HL-60/S4 (cell line): ENCODE data around the gene OCA2.
"Not testable (repeated sequence)": the region's sequence is repeated elsewhere in the genome, so short reads cannot be mapped to it uniquely, and the experiment has no call there.

Experiments
- in situ Hi-C: fragments of 300-500 bp; cut with MboI; formaldehyde crosslinking; loops from 2 replicates; pipeline ENCODE4 v1.14.3; 2022; ENCODE audit warnings: low sequenced_read_pairs

Gene OCA2

DNA sequence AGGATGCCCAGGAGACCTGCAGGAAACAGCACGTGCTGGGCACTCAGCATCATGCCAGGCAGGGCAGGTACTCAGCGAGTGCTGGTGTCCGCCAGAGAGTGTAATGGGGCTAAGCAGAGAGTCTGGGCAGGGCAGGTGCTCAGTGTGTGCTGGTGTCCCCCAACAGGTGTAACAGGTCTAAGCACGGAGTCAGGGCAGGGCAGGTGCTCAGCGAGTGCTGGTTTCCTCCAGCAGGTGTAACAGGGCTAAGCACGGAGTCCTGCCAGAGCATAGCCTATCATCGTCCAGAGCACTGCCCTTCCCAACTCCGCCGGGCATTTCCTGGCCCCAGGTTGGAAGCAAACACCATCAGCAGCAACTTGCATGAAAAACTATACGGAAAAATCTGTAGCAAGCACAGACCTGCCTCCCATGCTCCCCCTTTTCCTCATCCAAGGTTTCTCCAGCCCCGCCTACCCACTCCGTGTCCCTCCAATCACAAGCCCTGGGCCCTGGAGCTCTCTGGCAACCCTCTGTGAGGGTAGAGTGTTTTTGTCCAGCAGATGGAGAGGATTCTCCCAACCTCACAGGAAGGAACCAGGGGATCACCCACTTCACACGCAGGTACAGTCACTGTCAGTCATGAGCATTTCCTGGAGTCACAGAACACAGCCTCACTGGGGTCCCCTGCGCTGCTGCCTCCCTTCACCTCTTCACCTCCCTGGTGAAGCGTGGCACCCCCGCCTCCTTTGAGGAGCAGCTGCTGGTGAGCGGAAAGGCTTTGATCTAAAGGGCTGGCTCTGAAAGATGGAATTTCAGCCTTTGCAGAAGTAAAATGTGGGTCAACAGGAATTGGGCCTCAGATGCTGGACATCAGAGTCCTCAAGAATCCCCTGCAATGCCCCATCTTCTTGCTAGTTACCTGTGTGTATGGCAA is 302.5 kb downstream of the OCA2 start:
- in situ Hi-C loops, result no loop called here

GRCh38 chr15:27792756-27793264 is 306.3 kb downstream of the OCA2 start:
- in situ Hi-C loops, result no loop called here

- in situ Hi-C loops, result no loop called here
Observed at GRCh38 chr15:27790270-27790669, 308.8 kb downstream of the OCA2 start.

GRCh38 chr15:27787931-27788330 is 311.2 kb downstream of the OCA2 start:
- in situ Hi-C loops, result no loop called here

- in situ Hi-C loops, result no loop called here
Observed at GRCh38 chr15:27784107-27784506, 315.0 kb downstream of the OCA2 start.

GRCh38 chr15:27783678-27784077 is 315.4 kb downstream of the OCA2 start:
- in situ Hi-C loops, result no loop called here

- in situ Hi-C loops, result no loop called here
Observed at GRCh38 chr15:27782125-27782524, 317.0 kb downstream of the OCA2 start.

- in situ Hi-C loops, result no loop called here
Observed at GRCh38 chr15:27776501-27776900, 322.6 kb downstream of the OCA2 start.

GRCh38 chr15:27774638-27775037 is 324.5 kb downstream of the OCA2 start:
- in situ Hi-C loops, result no loop called here

- in situ Hi-C loops, result no loop called here
Observed at GRCh38 chr15:27774191-27774590, 324.9 kb downstream of the OCA2 start.

- in situ Hi-C loops, result no loop called here
Observed at GRCh38 chr15:27771892-27772291, 327.2 kb downstream of the OCA2 start.

DNA sequence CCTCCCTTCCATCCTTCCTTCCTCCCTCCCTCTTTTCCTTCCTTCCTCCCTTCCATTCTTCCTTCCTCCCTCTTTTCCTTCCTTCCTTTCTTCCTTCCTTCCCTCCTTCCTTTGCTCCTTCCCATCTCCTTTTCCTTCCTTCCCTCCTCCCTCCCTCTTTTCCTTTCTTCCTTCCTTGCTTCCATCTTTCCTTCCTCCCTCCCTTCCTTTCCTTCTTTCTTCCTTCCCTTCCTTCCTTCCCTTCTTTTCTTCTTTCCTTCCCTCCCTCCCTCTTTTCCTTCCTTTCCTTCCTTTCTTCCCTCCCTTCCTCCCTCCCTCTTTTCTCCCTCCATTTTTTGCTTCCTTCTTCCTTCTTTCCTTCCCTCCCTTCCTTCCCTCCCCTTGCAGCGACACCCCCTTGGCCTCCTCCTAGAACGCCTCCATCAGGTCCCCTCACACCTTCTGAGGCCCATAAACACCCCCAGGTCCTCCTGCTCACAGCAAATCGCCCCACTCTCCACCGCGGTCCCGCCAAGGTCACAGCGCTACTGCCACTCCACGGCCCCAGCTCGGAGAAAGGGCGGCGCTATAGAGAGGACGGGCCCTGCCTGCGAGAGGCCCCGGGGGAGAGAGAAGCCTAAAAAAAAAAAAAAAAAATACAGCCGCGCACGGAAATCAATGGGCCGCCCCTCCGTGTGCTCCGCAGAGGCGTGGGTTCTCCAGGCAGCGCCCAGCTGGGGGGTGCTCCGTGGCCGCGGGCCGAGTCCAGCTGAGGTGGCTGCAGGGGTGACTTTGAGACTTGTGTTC is 328.2 kb downstream of the OCA2 start:
- in situ Hi-C loops, result no loop called here

- in situ Hi-C loops, result no loop called here
Observed at GRCh38 chr15:27770086-27770607, 329.0 kb downstream of the OCA2 start.

- in situ Hi-C loops, result no loop called here
Observed at GRCh38 chr15:27769652-27770051, 329.5 kb downstream of the OCA2 start.

DNA sequence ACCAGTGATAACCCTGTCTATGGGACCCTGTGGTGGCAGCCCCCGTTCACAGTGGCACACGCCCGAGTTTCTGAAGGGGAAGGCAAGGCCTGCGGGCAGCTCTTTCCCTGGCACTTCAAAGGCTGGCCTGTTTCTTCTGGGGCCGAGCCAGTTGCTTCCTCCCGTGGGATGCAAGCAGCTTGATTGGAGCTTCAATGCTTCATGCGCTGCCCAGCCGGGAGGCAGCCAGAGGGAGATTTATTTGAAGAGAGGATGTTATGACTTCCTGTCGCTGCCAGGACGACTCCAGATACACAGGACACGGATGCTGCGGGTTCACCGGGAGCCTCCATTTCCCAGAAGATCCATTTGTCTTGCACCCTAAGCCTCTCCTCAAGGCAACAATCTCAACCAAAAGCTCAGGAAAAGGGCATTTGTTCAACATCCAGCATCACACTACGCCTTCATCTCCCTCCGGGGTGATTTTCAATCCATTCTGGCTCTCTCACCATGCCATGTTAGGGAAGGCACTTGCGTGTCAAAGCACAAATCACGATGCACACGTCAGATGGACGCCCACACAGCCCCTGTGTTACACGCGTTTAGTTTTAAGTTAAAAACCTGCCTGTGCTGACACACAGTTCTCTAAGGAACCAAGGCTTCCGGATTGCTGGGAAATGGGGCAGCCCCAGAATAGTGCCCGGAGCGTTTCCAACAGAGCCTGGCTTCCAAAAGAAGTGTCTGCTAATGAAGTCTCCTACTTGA is 330.2 kb downstream of the OCA2 start:
- in situ Hi-C loops, result no loop called here

GRCh38 chr15:27767918-27768640 is 331.0 kb downstream of the OCA2 start:
- in situ Hi-C loops, result no loop called here

GRCh38 chr15:27767430-27767829 is 331.7 kb downstream of the OCA2 start:
- in situ Hi-C loops, result not testable (repeated sequence)

GRCh38 chr15:27764339-27764738 is 334.8 kb downstream of the OCA2 start:
- in situ Hi-C loops, result no loop called here

DNA sequence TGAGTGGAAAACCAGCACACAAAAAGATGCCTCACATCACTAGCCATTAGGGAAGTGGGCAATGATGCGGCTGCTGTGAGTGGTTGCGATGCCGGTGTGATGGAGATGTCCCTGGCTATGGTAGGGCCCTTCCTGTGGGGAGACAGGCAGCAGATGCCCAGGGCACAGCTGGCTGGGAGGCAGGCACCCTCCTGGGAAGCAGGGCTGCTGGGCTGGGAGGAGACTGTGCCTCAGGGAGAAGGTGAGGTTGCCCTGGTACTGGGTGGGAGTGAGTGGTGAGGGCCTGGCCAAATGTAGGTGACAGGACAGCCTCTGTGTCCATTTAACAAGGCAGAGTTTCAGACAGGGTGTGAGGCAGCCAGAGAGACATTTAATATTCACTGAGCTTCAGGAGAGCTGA is 335.6 kb downstream of the OCA2 start:
- in situ Hi-C loops, result no loop called here

DNA sequence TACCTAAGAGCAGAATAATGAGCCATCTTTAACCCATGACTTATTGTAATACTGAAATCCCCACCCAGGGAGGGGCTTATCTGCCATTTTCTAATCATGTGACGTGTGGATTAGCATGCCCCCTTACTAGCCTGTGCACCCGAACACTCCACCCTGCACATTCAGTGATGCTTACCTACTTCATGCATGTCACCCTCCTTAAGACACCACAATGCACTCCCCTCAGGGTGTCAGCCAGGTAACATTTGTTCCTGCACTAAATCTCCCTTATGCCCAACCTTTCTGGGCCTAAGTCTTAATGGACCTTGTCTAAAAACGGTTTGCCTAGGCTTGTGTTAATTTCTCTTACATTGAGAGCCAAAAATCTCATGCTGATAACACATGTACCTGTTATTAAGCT is 336.6 kb downstream of the OCA2 start:
- in situ Hi-C loops, result no loop called here
